ENCODE measurements around the gene ADRA2C.
A peak's percentile ranks its signal among the peaks of the same experiment; 100 is the strongest.

ADRA2C gene

DNA sequence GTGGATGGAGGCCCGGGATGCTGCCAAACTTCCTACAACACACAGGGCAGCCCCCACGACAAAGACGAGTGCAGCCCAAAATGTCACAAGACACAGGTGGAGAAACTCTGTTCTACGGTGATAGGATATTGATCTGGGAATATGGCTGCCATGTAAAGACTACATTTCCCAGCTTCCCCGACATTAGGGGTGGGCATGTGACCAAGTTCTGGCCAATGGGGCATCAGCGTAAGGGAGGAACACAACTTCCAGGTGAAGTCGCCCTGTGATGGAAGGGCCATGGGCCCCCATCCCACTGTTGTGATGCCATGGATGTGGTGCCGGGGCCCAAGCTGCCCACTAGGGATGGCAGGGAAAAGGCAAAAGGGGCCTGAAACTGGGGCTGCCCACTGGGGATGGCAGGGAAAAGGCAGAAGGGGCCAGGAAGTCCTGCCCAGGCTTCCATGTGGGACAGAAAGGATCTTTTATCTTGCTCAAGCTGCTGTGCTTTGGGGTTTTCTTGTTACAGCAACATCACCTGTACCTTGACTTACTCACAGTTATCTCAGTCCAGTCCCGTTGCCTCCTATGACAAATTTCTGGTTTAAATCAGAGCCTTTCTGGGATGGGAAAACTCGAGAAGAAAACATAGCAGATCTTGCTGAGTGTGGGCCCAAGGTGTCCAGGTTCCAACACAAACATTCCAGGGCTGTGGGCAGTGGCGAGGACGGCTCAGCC, 9.7 kb upstream of the ADRA2C start:
- H3K4me3 ChIP-seq (ENCODE audit: low read depth, low read length) = no peak overlapping the region

DNA sequence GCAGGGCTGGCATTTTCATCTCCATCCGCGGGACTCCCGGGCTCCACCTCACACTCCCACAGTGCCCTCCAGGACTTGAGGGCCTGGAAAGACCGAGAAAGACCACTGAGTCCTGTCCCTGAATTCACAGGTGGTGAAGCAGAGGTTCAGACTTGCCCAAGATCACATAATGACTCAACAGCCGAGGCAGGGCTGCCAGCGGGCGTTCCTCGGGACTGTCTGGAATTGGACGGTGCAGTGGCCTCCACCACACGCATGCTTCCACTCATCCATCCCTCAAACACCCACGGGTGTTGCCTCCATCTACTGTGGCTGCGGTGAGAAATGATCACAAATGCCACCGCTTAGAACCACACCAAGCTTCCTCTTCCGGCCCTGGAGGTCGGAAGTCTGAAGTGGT, 6.9 kb upstream of the ADRA2C start:
- no peak overlapping the region for H3K4me3 ChIP-seq (ENCODE audit: low read depth, low read length)

- H3K4me3 ChIP-seq (ENCODE audit: low read depth, low read length) = no peak overlapping the region
These were observed 5.8 kb upstream of the ADRA2C start for GRCh38 chr4:3760346-3760745.

DNA sequence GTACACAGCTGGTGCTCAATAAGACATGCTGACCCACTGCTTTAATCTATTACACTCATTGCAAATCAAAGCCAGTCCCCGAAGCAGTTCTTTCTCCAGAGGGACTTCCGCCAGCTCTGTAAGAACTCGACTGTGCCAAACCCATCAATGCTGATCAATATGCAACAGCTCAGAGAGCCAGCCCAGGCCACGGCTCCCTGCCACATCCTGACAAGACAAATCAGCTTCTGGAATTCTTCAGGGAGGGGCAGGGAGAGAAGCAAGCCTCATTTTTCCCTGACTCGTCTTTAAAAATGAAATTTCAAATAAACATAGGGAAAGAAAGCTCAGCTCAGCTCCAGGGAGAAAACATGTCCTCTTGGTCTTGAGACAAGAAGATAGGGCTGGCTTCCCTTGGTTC, 5.3 kb upstream of the ADRA2C start:
- no peak overlapping the region for H3K4me3 ChIP-seq (ENCODE audit: low read depth, low read length)

- H3K4me3 ChIP-seq (ENCODE audit: low read depth, low read length) = no peak overlapping the region
These were observed 3.9 kb upstream of the ADRA2C start for GRCh38 chr4:3762264-3762663.

GRCh38 chr4:3762753-3763549, 3.2 kb upstream of the ADRA2C start:
- no peak overlapping the region for H3K4me3 ChIP-seq (ENCODE audit: low read depth, low read length)

DNA sequence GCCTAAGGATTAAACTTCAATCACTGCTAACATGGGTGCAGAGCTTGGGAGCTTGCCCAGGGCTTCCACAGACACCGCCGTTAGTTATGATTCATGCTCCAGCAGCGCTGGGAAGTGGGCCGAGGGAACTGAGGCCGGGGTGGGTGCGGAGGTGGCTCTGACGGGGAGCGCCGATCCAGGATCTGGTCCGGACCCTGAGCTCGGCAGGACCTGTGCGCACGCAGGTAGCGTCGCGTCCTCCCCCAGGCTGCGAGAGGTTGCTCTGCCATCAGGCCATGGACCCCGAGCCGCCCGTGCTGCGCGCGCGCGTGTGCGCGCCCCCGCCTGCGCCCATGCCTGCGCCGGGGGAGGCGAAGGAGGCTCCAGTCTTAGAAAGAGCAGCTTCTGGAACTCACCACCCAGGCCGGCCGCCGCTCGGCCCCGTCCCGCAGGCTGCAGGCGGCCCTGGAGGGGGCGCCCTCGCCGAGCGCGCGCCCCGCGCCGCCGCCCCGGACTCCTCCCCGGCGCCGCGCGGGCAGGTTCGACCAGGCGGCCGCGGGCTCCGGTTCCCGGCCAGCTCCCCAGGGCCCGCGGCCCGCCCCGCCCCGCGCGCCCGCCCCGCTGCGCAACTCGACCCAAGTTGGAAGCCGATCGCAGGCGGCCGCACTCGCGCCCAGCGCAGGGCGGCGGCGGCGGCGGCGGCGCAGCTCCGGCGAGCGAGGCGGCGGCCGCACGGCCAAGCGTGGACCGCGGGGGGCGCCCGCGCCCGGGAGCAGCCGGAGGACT, 732 bp upstream of the ADRA2C start:
- no peak overlapping the region for H3K4me3 ChIP-seq (ENCODE audit: low read depth, low read length)

DNA sequence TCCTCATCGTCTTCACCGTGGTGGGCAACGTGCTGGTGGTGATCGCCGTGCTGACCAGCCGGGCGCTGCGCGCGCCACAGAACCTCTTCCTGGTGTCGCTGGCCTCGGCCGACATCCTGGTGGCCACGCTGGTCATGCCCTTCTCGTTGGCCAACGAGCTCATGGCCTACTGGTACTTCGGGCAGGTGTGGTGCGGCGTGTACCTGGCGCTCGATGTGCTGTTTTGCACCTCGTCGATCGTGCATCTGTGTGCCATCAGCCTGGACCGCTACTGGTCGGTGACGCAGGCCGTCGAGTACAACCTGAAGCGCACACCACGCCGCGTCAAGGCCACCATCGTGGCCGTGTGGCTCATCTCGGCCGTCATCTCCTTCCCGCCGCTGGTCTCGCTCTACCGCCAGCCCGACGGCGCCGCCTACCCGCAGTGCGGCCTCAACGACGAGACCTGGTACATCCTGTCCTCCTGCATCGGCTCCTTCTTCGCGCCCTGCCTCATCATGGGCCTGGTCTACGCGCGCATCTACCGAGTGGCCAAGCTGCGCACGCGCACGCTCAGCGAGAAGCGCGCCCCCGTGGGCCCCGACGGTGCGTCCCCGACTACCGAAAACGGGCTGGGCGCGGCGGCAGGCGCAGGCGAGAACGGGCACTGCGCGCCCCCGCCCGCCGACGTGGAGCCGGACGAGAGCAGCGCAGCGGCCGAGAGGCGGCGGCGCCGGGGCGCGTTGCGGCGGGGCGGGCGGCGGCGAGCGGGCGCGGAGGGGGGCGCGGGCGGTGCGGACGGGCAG, 792 bp downstream of the ADRA2C start:
- peak overlapping the region; percentile 24 for H3K4me3 ChIP-seq (ENCODE audit: low read depth, low read length)

- peak overlapping the region; percentile 6 for H3K4me3 ChIP-seq (ENCODE audit: low read depth, low read length)
These were observed 1.5 kb downstream of the ADRA2C start for GRCh38 chr4:3767570-3768288.

DNA sequence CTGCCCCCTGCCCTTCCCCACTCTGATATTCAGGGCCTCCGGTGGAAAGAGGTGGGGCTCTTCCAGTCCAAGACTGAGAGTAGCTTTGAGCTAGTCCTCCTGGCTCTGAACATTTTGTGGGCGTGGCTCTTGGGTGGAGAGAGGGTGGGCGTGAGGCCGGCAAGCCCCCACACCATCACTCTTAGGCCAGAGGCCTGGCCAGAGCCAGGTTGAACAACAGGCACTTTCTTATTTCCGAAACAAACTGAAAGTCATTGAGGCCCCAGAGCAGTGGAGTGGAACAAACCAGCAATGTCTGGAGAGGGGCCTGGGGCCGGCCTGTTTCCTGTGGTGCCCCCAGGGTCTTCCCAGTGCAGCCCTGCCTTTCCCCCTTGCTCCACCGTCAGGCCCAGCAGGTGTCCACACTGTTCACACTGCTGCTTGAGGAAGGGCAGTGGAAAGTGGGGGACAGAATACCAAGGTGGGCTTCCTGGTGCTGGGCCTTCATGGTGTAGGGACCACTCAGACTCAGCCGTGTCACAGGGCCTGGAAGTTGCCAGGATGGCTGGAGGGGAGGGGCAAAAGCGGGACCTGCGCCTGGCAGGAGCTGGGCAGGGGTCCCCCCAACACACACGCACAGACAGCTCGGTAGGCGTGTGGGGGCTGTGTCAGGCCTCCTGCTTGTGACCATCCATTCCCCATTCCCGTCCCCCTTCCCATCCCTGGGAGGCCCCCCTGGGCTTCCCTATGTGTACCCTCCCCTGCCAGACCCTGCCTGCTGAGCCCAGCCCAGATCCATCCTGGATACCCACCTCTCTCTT, 2.9 kb downstream of the ADRA2C start:
- no peak overlapping the region for H3K4me3 ChIP-seq (ENCODE audit: low read depth, low read length)

GRCh38 chr4:3769642-3770184, 3.5 kb downstream of the ADRA2C start:
- no peak overlapping the region for H3K4me3 ChIP-seq (ENCODE audit: low read depth, low read length)

- H3K4me3 ChIP-seq (ENCODE audit: low read depth, low read length) = no peak overlapping the region
These were observed 4.4 kb downstream of the ADRA2C start for GRCh38 chr4:3770323-3771163.

GRCh38 chr4:3771164-3771809, 5.1 kb downstream of the ADRA2C start:
- no peak overlapping the region for H3K4me3 ChIP-seq (ENCODE audit: low read depth, low read length)

DNA sequence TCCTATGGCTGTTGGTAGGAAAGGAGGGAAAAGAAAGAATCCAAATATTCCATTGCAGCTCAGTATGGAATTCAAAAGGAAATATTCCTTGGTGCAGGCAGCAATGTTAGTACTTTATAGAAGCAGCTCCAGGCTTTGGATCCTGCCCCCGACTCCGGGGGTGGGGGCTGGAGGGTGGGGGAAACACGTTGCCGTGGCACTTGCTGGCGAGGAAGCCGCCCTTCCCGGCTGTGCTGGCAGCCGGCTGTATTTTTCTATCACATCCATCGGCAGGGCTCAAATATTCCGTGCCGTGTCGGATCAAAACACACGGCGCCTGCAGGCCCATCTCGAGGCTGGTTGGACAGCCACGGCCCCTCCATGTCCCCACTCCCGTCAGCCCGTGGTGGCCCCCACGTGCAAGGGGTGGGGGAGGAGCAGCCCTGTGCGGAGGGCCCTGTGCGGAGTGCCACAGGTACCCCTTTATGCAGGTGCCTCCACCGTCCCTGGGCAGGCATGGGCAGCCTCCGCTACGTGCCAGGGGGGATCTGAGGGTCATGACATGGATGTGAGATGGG, 5.8 kb downstream of the ADRA2C start:
- H3K4me3 ChIP-seq (ENCODE audit: low read depth, low read length) = no peak overlapping the region

DNA sequence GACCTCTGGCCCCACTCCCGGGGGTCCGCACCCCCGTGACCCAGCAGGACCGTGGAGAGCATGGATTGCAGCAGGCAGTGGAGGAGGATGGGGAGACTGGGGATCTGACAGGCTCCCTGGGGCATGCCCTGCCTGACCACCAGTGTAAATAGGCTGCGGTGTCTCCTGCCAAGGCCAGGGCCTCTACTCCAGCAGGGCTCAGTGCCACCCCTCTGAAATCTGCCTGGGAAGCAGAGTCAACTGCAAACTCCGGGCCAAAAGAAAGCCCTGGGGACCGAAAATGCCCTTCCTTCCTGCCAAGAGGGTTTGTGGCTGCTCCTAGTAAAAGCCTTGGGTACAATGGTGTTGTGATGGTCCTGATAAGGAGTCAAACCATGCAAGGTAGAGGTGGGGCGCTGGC, 6.4 kb downstream of the ADRA2C start:
- H3K4me3 ChIP-seq (ENCODE audit: low read depth, low read length) = no peak overlapping the region

GRCh38 chr4:3773552-3774001, 7.4 kb downstream of the ADRA2C start:
- no peak overlapping the region for H3K4me3 ChIP-seq (ENCODE audit: low read depth, low read length)

DNA sequence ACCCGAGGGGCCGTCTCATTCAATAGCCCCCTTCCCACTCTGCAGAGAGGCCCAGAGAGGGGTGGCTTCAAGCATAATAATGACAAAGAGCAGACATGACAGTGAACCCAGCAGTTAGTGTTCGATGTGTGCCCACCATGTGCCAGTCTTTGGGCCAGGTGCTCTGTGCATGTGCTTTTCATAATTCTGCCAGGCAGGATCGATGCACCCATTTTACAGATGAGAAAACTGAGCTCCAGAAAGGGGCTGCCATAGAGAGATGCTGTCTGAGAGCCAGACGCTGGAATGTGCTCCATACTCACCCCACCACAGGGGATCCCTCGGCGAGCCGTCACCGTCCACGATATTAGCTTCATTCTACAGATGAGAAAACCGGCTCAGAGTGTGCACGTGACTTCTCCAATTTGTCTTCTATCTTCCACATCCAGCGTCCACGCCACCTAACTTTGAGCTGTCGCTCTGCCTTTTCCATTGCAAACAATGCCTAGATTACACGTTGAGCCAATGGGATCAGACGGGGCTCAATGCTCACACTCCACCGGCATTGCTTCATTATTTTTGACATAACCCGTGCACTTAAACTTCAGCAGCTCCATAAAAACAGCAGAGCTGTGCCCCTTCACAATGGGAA, 8.2 kb downstream of the ADRA2C start:
- no peak overlapping the region for H3K4me3 ChIP-seq (ENCODE audit: low read depth, low read length)
